Measurements from ENCODE around the gene NRROS. TPM values are rescaled to one million over a fixed set of nuclear protein-coding genes. Genes with fewer than 3 reads are reported as not detected.
"Not testable (repeated sequence)": the region's sequence is repeated elsewhere in the genome, so short reads cannot be mapped to it uniquely, and the experiment has no call there.

The NRROS gene
- total and polyA plus RNA-seq, 8 donors, result 0.37 to 3.6 (median 1.0) TPM

- no peak overlapping the region for H3K4me3 ChIP-seq
- H3K27ac ChIP-seq, result no peak overlapping the region
- no peaks in the 10 kb centered on the region for H3K4me1 ChIP-seq
- WGBS, 2 donors, result 64 to 75% methylated on average over 20 of the region's 20 CpGs
- peaks cover 0 to 5% (median 0%) of the 10 kb centered on the region in 4 donors for H3K27me3 ChIP-seq
- intact Hi-C loops (cut with DNase I), result no loop called here
- TF ChIP-seq CTCF (IDR thresholded peaks at IDR 0.05), result no peak
- H3K9me3 ChIP-seq, result no peaks in the 10 kb centered on the region
- DNase-seq (peak in 1 of 6 donors; percentile 45), ATAC-seq (no peak), FAIRE-seq (no peak)
- H3K36me3 ChIP-seq, result no peaks in the 10 kb centered on the region
Measured at GRCh38 chr3:196636369-196637349, 2.8 kb upstream of the NRROS start.

GRCh38 chr3:196637941-196638340 lies 1.6 kb upstream of the NRROS start:
- H3K36me3 ChIP-seq; FAIRE-seq; ATAC-seq; H3K4me3 ChIP-seq; H3K4me1 ChIP-seq; DNase-seq; H3K9me3 ChIP-seq; H3K27ac ChIP-seq; H3K27me3 ChIP-seq; intact Hi-C loops (cut with DNase I): not testable (repeated sequence)
- 83% methylated on average over 4 of the region's 4 CpGs for WGBS, 2 donors

- Histone ChIP-seq H3K36me3 (no peaks in the 10 kb centered on the region), H3K27me3 (peaks cover 0 to 5% (median 0%) of the 10 kb centered on the region in 4 donors), H3K27ac (peak overlapping the region in 1 of 4 donors; percentile 54), H3K4me1 (no peaks in the 10 kb centered on the region), H3K9me3 (no peaks in the 10 kb centered on the region), H3K4me3 (peak overlapping the region; percentile 9 to 54 (median 29))
- intact Hi-C loops (cut with DNase I), result no loop called here
- 38% methylated on average over 19 of the region's 19 CpGs for WGBS, 2 donors
- no peak for TF ChIP-seq CTCF (IDR thresholded peaks at IDR 0.05)
- DNase-seq (peak in 1 of 6 donors; percentile 11), ATAC-seq (peak; percentile 9 to 36 (median 28)), FAIRE-seq (no peak)
Measured at GRCh38 chr3:196638861-196639482, 522 bp upstream of the NRROS start.

GRCh38 chr3:196640297-196641018 lies 964 bp downstream of the NRROS start:
- H3K9me3 ChIP-seq, result no peaks in the 10 kb centered on the region
- peaks cover 0 to 5% (median 0%) of the 10 kb centered on the region in 4 donors for H3K27me3 ChIP-seq
- H3K27ac ChIP-seq, result peak overlapping the region in 1 of 4 donors; percentile 46
- no peaks in the 10 kb centered on the region for H3K36me3 ChIP-seq
- intact Hi-C loops (cut with DNase I), result no loop called here
- DNase-seq (peak in 1 of 6 donors; percentile 31), ATAC-seq (no peak), FAIRE-seq (no peak)
- peak overlapping the region in 2 of 4 donors; percentile 35 to 54 for H3K4me3 ChIP-seq
- 64 to 67% methylated on average over 21 to 24 of the region's 24 CpGs for WGBS, 2 donors
- no peaks in the 10 kb centered on the region for H3K4me1 ChIP-seq
- no peak for TF ChIP-seq CTCF (IDR thresholded peaks at IDR 0.05)
